CD4-positive, alpha-beta T cell treated with Interleukin-4 for 1 hour (primary cell): ENCODE measurements around the gene ZAP70.
A peak's percentile ranks its signal among the peaks of the same experiment; 100 is the strongest.

Source experiments
- DNase-seq, 2 donors: peaks; one replicate each; pipeline ENCODE4 v3.0.0-alpha.2; 2020 to 2022

Gene ZAP70

DNA sequence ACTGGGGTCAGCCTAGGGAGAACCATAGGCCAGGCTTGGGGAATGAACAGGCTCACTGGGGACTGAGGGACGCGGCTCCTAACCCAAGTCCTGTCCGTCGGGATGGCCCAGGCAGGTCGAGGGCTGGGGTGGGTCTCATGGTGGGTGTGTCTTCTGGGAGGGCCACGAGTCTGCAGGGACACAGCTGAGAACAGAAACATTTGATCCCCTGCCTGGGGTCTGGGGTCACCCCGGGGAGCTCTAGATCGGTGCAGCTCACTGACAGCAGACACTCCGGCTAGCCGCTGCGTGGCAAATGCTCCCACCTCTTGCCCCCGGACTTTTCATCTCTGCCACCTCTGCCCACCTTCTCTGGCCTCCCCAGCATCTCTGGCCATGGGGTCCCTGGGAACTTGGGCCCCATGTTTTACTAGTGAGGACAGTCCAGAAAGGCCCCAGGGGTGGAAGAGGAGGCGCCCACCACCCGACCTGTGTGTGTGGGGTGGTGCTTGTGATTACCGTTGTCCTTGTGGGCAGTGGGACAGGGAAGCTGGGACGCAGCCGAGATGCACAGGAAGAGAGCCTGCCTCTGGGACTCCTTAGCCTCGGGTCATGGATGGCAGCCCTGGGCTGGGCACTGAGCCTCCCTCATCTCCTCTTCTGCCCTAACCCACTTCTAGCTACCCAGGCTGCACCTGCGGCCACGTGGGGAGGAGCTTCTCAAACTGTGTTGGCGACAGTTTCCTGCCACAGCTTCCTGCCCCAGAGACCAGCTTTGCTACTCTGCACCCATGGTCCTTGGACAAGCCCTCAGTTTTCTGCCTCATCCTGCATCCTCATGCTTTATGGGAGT, 4.9 kb downstream of the ZAP70 start:
- peak; percentile 68 to 76 for DNase-seq

DNA sequence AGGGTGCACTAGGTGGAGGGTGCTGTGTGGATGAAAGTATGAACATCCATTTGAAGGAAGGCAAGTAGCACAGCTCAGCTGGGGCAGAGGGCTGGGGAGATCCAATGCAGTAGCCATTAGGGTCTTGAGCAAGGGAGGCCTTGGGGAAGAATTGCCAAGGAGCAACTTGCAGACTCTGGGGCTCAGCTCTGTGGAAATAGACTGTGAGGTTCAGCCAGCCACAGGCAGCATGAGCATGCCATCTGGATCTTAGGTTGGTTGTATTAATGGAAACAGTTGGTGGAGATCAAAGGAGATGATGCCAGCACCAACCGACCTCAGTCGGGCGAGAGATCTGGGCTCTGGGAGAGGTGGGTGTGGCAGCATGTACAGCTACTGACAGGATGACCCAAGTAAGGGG, 5.6 kb downstream of the ZAP70 start:
- DNase-seq = no peak

DNA sequence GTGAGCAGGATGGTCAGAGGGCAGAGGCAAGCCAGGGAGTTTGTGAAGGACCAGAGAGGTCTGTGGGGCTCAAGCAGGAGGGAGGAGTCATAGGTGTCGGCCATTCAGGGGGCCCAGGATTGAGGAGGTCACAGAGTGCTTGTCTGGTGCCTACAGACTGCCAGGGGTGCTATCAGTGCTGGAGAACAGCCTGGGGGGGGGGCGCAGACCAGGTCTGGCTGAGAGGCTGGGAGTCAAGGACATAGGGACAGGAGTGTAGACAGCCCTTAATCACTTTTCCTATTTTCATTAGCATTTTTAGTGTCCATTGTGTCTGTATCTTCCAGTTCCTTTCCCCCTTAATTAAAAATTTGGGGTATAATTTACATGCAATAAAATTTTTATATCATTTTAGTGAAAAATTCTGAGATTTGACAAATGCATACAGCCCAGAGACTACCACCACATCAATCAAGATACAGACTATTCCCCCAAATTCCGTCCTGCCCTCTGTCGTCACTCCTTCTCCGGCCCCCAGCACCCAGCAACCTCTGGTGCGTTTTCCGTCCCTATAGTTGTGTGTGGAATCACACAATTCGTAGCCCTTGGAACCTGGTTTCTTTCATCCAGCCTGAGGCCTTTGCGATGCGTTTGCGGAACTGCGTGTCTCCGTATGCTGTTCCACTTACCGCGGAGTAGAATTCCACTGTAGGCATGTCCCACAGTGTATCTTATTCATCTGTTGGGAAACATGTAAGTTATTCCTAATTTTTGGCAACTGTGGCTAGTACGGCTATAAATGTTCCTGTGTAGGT, 6.2 kb downstream of the ZAP70 start:
- no peak for DNase-seq

DNA sequence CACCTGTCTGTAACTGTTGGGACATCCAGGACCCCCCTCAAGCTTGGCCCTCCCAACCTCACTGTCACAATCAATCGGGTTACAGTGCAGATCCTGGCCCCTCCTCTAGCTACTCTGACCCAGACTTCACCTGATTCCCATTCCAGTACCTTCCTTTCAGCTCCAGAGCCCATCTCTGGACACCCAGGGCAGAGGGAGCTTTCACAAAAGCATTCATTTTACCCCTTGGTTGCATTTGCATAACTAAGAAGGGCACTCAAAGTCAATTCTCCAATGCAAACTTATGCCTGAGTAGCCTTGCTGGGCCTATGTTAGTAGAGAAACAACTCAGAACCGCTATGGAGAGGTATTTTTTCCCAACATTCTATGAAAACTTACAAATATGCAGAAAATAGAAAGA, 7.4 kb downstream of the ZAP70 start:
- DNase-seq = no peak

DNA sequence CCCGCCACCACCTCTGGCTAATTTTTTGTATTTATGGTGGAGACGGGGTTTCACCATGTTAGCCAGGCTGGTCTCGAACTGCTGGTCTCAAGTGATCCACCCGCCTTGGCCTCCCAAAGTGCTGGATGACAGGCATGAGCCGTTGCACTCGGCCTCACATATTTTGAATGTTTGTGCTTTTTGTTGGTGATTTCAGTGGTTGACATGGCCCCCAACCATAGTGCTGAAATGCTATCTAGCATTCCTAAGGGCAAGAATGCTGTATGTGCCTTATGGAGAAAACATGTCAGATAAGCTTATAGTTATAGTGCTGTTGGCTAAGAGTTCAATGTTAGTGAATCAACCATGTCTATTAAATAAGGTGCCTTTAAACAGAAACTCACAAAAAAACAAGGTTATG, 8.9 kb downstream of the ZAP70 start:
- DNase-seq = no peak

DNA sequence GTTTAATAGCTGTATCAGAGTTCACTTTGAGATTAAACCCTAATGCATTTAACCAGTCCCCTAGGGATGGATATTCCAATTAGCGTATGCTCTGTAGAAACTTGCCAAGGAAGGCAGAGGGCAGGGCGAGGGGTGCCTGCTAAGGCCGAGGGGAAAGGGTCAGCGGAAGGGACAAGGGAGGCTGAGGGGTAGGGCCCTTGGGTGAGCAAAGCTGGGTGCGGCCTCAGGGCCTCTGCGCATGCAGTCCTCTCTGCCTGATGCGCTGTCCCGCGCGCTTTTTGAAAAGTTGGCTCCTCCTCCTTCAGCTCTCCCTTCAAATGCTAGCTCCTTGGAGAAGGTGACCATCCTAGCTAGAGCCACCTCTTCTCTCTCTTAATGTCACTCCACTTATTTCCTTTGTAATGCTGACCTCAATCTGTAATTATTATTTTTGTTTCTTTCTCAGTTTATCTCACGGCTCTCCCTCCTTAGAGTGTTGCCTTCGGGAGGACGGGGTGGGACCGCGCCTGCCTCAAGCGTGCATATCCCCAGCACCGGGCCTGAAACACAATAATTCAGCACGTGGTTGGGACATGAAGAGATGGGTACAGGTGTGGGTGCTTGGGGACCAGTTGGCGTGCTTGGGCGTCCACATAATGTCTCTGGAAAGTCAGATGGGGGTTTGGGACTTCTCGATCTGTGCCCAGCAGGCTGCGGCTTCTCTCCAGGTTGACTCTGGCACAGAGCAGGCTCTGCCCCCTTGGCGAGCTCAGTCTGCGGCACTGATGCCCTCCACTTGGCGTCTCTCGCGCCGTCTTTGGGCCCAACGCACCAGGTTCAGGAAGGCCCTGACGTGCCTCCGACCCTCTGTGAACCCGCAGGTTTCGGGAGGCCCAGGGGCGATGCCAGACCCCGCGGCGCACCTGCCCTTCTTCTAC, 10.0 kb downstream of the ZAP70 start:
- no peak for DNase-seq

DNA sequence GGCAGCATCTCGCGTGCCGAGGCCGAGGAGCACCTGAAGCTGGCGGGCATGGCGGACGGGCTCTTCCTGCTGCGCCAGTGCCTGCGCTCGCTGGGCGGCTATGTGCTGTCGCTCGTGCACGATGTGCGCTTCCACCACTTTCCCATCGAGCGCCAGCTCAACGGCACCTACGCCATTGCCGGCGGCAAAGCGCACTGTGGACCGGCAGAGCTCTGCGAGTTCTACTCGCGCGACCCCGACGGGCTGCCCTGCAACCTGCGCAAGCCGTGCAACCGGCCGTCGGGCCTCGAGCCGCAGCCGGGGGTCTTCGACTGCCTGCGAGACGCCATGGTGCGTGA, 10.7 kb downstream of the ZAP70 start:
- DNase-seq = no peak

DNA sequence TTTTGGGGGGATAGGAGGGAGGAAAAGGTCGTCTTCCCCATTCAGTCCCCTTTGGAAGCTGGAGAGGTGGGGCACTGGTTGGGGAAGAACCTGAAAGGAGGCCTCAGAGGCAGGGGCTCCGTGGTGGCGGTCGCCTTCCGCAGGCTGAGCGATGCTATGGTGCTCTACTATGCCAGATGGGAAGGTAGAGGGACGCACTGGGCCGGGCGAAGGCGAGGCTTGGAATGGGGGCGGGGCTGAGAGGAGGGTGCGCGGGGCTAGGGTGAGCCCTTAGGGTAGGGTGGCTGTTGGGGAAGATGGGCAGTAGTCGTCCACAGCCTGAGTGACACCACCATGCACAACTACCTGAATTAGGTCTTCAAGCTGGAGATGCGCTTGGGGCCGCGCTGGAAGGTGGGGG, 11.1 kb downstream of the ZAP70 start:
- no peak for DNase-seq

DNA sequence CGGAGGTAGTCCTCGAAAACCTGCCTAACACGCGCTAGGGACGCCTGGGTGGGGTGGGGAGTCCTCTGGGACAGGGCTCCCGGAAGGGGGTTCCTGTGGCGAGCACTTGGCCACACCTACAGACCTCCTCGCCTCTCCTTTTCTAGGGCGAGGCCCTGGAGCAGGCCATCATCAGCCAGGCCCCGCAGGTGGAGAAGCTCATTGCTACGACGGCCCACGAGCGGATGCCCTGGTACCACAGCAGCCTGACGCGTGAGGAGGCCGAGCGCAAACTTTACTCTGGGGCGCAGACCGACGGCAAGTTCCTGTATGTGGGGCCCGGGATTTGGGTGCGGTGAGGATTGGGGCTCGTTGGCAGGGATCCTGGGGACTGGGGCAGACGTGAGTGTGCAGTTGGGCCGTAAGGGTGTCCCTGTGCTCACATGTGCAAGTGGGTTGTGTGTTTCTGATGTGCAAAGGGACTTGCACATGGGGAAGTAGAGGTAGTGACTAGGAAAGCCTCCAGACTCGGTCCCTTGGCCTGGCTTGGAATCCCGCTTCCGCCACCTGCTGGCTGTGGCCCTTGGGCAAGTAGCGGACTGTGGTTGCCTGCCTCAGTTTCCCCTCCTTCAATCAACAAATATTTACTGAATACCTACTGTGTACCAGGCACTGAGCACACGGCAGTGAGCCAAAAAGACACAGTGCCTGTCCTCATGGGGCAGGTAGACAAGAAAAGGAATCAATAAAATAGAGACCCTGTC, 11.7 kb downstream of the ZAP70 start:
- DNase-seq = no peak

DNA sequence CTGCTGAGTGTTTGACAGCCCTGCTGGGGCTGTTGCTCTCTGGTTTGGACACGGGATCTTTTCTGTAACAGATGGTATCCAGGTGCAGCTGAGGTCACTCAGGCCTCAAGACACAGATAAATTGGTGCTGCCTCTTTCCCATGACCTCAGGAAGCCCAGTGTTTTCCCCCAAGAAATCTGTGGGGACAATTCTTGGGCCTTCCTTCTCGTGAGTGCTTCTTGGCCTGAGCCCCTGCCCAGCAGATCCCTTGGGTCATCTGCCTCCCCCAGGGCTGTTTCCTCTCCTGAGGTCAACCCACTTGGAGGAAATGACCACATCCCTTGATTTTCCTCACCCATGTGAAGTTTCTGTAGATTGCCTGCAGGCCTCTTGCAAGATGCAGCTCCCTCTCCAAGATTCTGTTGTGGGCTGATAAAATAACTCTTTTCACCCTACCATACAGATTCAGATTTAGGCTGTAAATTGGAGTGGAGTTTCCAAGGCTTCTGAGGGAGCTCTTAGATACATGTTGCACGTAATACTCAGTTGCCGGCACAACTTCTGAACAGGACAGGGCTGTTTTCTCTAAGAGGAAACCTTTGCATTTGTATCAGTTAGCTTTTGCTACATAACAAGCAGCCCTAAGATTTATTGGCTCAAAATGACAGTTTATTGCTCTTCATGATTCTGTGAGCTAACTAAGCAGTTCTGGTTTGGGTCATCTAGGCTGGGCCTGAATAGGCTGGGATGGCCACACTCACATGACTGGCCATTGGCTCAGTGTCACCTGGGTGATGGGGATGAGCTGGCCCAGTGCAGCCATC, 13.1 kb downstream of the ZAP70 start:
- DNase-seq = no peak

DNA sequence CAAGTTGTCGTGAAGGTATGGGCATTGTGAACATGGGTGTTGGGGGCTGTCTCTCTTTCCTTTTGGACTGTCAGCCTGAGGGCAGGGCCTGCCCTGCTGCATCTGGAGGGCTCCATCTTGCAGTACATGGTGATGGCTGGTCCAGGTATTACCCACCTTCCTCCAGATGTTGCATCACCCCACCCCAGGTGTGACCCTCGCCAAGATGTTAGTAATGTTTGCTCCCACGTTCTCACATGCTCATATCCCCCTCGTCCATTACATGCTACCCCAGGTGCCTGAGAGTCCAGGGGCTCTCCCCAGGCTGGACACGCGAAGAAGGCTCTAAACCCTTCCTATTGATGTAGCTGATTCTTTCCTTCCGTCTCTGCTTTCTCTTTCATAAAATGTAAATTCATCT, 13.9 kb downstream of the ZAP70 start:
- no peak for DNase-seq

DNA sequence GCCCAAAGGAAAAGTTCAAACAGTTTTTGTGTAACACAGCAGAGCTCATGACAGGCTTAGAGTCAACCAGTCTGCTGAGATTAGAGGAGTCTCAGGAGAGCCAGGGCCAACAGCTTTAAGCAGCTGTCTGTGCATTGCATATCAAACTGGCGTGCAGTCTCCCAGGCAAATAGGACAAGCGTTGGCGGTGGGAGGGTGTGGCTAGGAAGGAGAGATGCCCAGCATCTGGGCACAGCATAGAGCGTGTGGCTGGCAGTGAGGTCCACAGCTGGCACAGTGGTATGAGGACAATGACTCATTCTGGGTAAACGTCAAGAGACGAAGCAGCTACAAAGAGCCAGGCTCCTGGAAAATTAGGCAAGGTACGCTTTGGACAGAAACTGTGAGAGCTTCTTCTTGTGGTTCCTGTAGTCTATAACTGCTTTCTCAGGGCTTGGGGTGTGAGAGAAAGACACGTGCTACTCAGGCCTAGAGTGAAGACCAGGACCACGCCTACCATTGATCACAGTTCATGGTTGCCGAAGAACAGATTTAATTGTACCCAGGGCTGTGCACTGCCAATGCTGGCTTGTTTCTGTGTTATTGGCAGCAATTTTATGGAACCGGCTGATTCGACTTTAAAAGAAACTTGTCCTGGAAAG, 14.8 kb downstream of the ZAP70 start:
- DNase-seq = no peak

DNA sequence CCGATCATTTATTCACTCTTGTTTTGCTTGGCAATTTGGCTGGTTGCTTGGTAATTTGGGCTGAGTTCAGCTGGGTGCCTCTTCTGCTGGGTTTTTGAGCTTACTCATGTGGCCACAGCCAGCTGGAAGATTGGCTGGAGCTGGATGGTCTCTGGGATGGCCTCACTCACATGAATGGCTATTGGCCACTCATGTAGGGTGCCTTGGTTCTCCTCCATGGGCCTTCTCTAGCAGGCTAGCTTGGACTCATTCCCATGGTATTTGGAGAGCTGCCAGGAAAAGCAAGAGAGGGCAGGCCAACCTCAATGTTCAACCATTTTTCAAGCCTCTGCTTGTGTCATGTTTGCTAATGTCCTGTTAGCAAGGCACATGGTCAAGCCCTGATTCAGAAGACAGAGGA, 16.9 kb downstream of the ZAP70 start:
- DNase-seq = no peak

DNA sequence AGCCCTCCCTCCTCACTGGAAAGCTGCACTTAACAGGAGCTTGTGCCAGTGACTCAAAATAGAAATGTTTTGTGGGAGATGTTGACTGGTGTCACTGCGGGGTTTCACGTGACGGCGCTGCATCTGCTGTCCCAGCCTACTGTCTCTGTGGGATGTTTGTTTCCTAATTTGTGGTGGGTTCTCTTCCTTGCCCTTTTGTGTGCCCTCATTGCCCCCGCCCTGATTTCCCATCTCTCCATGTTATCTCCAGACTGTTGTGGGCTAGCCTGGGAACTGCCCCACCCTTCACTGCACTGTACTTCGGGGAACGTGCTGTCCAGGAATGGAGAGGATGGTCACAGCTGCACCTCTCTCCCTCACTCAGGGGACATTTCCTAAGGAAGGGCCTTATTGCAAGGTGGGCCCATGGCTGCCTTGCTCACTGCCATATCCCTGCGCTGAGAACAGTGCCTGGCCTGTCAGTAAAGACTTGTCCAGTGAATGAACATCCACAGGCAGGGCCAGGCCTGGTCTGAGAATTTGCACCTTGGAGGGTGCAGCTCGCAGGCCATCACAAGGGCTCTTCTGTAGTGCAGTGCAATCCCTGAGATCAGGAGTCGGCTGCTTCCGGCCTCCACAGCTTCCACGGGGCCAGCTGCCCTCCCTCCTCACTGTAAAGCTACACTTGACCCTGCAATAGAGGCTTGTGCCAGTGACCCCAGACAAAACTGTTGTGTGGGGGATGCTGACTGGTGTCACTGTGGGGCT, 18.1 kb downstream of the ZAP70 start:
- DNase-seq = no peak

DNA sequence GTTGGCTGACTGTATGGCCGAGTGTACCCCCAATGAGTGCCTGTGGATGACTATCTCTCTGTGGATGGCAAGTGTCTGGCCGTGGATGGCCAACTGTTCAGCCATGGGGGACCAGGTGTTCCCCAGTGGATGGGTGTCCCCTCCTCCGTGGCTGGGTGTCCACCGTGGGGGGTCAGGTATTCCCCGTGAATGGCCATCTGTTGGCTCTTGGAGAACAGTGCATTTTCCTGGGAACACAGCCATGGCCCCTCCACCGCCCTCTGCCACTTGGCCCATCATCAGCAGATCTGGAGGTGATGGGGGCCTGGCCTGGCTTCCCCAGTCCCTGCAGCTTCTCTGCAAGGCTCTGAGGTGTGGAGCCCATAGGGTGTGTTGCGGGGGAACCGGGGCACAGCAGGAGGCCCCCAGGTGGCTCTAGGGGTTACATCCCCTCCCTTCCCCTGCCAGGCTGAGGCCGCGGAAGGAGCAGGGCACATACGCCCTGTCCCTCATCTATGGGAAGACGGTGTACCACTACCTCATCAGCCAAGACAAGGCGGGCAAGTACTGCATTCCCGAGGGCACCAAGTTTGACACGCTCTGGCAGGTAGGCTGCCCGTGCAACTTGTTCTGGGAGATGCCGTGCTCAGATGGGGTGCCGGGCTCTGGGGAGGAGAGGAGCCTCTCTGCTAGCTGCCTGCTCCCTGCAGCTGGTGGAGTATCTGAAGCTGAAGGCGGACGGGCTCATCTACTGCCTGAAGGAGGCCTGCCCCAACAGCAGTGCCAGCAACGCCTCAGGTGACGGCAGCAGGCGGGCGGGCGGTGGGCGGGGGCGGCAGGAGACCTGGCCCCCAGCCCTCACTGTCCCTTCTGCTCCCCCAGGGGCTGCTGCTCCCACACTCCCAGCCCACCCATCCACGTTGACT, 19.3 kb downstream of the ZAP70 start:
- DNase-seq = no peak

DNA sequence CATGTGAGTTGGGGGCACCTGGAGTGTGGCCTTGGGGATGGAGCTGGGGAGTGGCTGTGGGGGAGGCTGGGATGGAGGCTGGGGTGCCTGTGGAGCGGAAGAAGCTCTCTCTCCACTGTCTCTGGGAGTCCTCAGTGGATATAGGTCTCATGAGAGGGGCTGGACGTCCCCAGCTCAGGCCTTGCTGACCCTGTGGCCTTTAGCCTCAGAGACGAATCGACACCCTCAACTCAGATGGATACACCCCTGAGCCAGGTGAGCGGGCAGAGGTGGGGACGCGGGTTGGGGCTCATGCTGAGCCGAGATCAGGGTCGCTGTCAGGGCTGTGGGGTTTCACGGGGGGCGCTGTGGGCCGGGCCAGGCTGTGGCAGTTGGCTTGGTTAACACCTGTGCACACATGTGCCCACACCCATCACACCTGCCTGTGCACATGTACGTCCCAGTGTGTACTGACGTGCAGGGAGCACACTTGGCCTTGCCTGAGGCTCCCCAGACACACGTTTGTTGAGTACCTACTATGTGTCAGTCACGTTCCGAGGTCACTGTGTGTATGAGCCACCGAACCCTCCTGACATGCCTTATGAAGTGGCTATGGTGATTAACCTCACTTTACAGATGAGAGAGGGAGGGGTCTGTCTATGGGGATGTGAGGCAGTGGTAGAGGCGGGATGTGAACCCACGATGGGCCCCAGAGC, 20.1 kb downstream of the ZAP70 start:
- DNase-seq = no peak

DNA sequence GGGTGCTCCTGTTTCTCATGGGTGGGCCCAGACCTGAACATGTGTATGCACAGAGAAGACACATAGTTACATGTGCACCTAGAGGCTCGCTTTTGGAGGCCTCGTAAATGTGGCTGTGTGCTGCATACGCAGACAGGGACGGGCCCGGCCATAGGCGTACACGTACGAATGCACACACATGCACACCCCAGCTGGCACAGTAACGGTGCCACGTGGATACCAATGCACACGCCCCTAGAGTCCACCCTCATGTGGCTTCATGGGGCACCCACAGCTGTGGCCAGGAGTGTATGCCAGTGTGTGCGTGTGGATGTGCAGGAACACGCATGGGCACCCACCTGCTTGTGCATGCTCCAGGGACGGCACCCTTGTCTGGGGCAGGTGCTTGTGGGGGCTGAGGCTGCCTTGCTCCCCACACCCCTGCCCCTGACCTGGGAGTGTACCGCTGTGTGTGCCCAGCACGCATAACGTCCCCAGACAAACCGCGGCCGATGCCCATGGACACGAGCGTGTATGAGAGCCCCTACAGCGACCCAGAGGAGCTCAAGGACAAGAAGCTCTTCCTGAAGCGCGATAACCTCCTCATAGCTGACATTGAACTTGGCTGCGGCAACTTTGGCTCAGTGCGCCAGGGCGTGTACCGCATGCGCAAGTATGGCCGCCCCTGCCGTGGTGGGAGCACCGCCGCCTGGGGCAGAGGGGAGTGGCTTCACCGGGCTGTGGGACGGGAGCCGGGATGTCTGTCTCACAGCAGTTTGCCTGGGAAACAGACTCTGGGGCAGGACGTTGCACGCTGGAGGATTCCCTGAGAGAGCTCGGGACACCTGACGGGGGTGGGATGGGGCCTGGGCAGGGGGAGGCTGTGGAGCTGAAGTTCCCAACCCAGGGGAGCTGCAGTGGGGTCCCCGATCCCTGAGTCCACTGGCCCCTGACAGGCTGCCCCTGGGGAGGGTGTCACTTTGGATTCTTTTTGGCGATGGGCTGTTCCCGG, 21.0 kb downstream of the ZAP70 start:
- DNase-seq = no peak
